Esophagus muscularis mucosa (tissue), 4 donors: ENCODE measurements around the gene EPRS1. TPM values are rescaled to one million over a fixed set of nuclear protein-coding genes. Genes with fewer than 3 reads are reported as not detected.

Experiments used
- DNase-seq: peaks from one replicate; pipeline ENCODE4 v3.0.0-alpha.2; 2017; ENCODE audit errors: extremely low spot score
- H3K27ac ChIP-seq, 4 donors: fragments of 200-600 bp; sonication (generic); replicated peaks in 1 of 4; 1 replicate in 3 of 4; 2 replicates in 1 of 4; pipeline ENCODE4 v1.5.1; 2016 to 2019; ENCODE audit warnings: mild to moderate bottlenecking in 1 of 4
- H3K27me3 ChIP-seq, 4 donors: fragments of 200-600 bp; sonication (generic); one replicate each; pipeline versions ENCODE4 v1.5.1 to v1.6.0; 2016 to 2019
- H3K36me3 ChIP-seq, 4 donors: fragments of 200-600 bp; sonication (generic); one replicate each; pipeline ENCODE4 v1.5.1; 2016 to 2019
- H3K4me1 ChIP-seq, 4 donors: fragments of 200-600 bp; sonication (generic); one replicate each; pipeline ENCODE4 v1.5.1; 2016 to 2019
- H3K4me3 ChIP-seq, 4 donors: fragments of 200-600 bp; sonication (generic); 1 replicate in 2 of 4; 2 replicates in 2 of 4; pipeline ENCODE4 v1.5.1; 2016 to 2019; ENCODE audit warnings: mild to moderate bottlenecking in 4 of 4, moderate library complexity in 1 of 4
- H3K9me3 ChIP-seq, 4 donors: fragments of 200-600 bp; sonication (generic); 1 replicate in 3 of 4; 2 replicates in 1 of 4; pipeline ENCODE4 v1.5.1; 2016 to 2019
- CTCF ChIP-seq, 3 experiments: fragments of 200-600 bp in 2 of 3; fragments of 450-650 bp in 1 of 3; sonication (generic) in 2 of 3; IDR thresholded peaks; one replicate each; pipeline ENCODE4 v1.5.1; 2017 to 2019; ENCODE audit warnings: antibody characterized with exemption in 3 of 3, mild to moderate bottlenecking in 2 of 3, moderate library complexity in 1 of 3
- EP300 ChIP-seq: sonication (generic); formaldehyde crosslinking; IDR thresholded peaks from one replicate; pipeline ENCODE4 v1.6.1; 2017; ENCODE audit warnings: antibody characterized with exemption
- POLR2A ChIP-seq: fragments of 450-650 bp; IDR thresholded peaks from one replicate; pipeline ENCODE4 v1.6.1; 2017; ENCODE audit warnings: antibody characterized with exemption, moderate library complexity, mild to moderate bottlenecking, low read depth
- POLR2AphosphoS5 ChIP-seq, 2 donors: sonication (generic); formaldehyde crosslinking; IDR thresholded peaks; one replicate each; pipeline ENCODE4 v1.6.1; 2017; ENCODE audit warnings: antibody characterized with exemption in 2 of 2
- WGBS: methylation state at CpG from one replicate; pipeline ENCODE4 v1.1.5; 2018; 5-methylcytosine and 5-hydroxymethylcytosine counted together
- intact Hi-C: fragments of 100-400 bp; cut with DNase I; formaldehyde crosslinking; loops from one replicate; pipeline ENCODE4 v1.15.1; 2023
- total RNA-seq, 4 donors: library from RNA; depleted of rRNA; stranded (reverse); fragments of >200 nt; gene quantifications; one replicate each; pipeline versions ENCODE4 v1.1.0 to v1.2.1, GENCODE V29; 2016

Gene EPRS1
- total RNA-seq, 4 donors from 2014 or later, result 30.3 to 46.1 (median 40.9) TPM

- TF ChIP-seq POLR2A (no peak), EP300 (no peak), CTCF (IDR thresholded peaks at IDR 0.05) (no peak), POLR2AphosphoS5 (IDR thresholded peaks at IDR 0.05) (no peak)
Measured at GRCh38 chr1:220056374-220056773, 10.1 kb upstream of the EPRS1 start.

GRCh38 chr1:220045356-220046051, 801 bp downstream of the EPRS1 start:
- TF ChIP-seq CTCF (IDR thresholded peaks at IDR 0.05), result no peak
- TF ChIP-seq POLR2AphosphoS5 (IDR thresholded peaks at IDR 0.05), result no peak
- TF ChIP-seq EP300, result no peak
- TF ChIP-seq POLR2A, result no peak
- H3K9me3 ChIP-seq, result no peaks in the 10 kb centered on the region
- no peak for DNase-seq
- peaks cover 0 to 11% (median 2%) of the 10 kb centered on the region in 4 donors for H3K36me3 ChIP-seq
- peaks cover 10 to 29% (median 28%) of the 10 kb centered on the region in 4 donors for H3K4me1 ChIP-seq
- no peaks in the 10 kb centered on the region for H3K27me3 ChIP-seq
- H3K4me3 ChIP-seq, result peak overlapping the region; percentile 70 to 93 (median 84)
- intact Hi-C loops, result loop anchor here (5.0 kb wide), 1 partner anchor 42 kb away; the partner anchor contains the start of gene BPNT1
- 31% methylated on average over 17 of the region's 17 CpGs for WGBS
- H3K27ac ChIP-seq, result peak overlapping the region; percentile 82 to 94 (median 90)

More at GRCh38 chr1:220056374-220056773, 10.1 kb upstream of the EPRS1 start:
- no peak overlapping the region for H3K27ac ChIP-seq
- H3K9me3 ChIP-seq, result no peaks in the 10 kb centered on the region
- WGBS, result 90% methylated on average over 1 of the region's 1 CpG
- no peak overlapping the region for H3K4me3 ChIP-seq
- intact Hi-C loops, result no loop called here
- no peaks in the 10 kb centered on the region for H3K27me3 ChIP-seq
- no peak for DNase-seq
- no peaks in the 10 kb centered on the region for H3K4me1 ChIP-seq
- H3K36me3 ChIP-seq, result peaks cover 7 to 39% (median 19%) of the 10 kb centered on the region in 4 donors

DNA sequence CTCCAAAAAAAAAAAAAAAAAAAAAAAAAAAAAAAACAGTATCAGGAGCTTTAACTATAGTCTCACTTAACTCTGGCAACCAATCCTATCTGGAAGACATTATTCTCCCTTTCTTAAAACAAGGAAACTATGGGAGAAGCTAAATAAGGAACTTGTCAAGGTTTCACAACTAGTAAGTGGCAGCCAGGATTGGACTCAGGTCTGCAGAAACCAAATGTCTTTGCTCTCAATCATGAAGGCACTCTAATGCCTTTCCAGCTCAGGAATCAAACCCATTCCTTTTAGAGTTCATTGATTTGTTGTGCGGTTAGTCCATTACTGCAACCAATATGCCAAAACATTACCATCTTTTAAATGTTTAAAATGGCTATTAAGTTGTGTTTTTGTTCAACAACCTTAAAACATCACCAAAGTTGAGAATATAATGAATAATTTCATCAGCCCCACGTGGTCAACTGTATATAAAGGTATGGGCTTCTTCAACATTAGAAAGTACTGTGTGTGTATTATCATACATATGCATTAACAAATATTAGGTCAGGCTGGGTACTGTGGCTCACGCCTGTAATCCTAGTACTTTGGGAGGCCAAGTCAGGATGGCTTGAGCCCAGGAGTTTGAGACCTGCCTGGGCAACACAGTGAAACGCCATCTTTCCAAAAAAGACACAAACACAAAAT, 1.5 kb downstream of the EPRS1 start:
- H3K27ac ChIP-seq, result peak overlapping the region; percentile 82 to 94 (median 90)
- intact Hi-C loops, result loop anchor here (5.0 kb wide), 1 partner anchor 42 kb away; the partner anchor contains the start of gene BPNT1
- peaks cover 10 to 29% (median 28%) of the 10 kb centered on the region in 4 donors for H3K4me1 ChIP-seq

DNA sequence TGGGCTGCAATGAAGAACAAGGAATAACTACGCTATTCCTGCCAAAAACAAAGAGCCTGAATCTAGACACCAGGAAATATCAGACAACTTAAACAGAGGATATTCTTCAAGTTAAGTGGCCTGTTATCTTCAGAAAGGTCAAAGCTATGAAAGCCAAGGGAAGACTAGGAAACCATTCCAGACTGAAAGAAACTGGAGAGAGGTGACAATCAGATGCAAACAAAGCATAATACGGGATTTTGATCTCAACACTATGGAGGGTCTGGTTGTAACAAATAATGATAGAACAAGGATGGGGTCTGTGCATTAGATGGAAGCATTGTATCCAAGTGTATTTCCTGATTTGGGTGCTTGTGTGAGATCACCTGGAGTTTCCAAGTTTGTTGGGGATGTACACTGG, 2.7 kb downstream of the EPRS1 start:
- Histone ChIP-seq H3K27me3 (no peaks in the 10 kb centered on the region), H3K4me1 (peaks cover 10 to 29% (median 28%) of the 10 kb centered on the region in 4 donors), H3K27ac (no peak overlapping the region), H3K9me3 (no peaks in the 10 kb centered on the region), H3K36me3 (peaks cover 9 to 29% (median 19%) of the 10 kb centered on the region in 4 donors), H3K4me3 (no peak overlapping the region)
- intact Hi-C loops, result no loop called here
- WGBS, result 90% methylated on average over 2 of the region's 2 CpGs
- no peak for DNase-seq
- TF ChIP-seq EP300, result no peak
- no peak for TF ChIP-seq POLR2A
- no peak for TF ChIP-seq POLR2AphosphoS5 (IDR thresholded peaks at IDR 0.05)
- TF ChIP-seq CTCF (IDR thresholded peaks at IDR 0.05), result no peak

More for the DNA sequence above, 1.5 kb downstream of the EPRS1 start:
- no peak for DNase-seq
- Histone ChIP-seq H3K4me3 (peak overlapping the region; percentile 70 to 93 (median 84)), H3K36me3 (peaks cover 2 to 18% (median 7%) of the 10 kb centered on the region in 4 donors), H3K9me3 (no peaks in the 10 kb centered on the region), H3K27me3 (no peaks in the 10 kb centered on the region)
- TF ChIP-seq POLR2AphosphoS5 (IDR thresholded peaks at IDR 0.05) (no peak), EP300 (no peak), CTCF (IDR thresholded peaks at IDR 0.05) (no peak), POLR2A (no peak)
- WGBS, result 81% methylated on average over 4 of the region's 4 CpGs
